ENCODE results near the gene HS2ST1. TPM values are rescaled to one million over a fixed set of nuclear protein-coding genes. Genes with fewer than 3 reads are reported as not detected.
"Not testable (repeated sequence)": the region's sequence is repeated elsewhere in the genome, so short reads cannot be mapped to it uniquely, and the experiment has no call there.

The HS2ST1 gene
- total RNA-seq, 1 donor from 2014 or later = 12.6 TPM

DNA sequence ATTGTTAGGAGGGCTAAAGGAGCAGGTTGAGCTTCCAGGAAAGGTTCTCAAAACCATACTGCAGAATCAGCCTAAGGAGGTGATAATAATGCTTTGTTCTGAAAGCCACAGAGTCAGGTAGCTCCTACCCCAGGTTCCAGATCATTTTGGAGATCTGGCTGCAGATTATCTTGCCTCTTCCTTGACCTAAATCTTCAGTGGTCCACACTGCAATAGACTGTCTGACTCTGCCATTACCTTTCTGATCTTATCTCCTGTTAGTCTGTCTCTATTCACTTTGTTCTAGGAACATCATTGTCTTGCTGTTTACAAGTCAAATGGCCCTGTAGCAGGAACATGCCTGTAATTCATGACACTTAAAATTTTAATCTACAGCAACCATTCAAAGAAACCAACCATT lies 73.0 kb downstream of the HS2ST1 start:
- intact Hi-C loops (cut with micrococcal nuclease) = no loop called here
- Histone ChIP-seq H3K27me3 (ENCODE audit: low read depth) (no peaks in the 10 kb centered on the region), H3K4me1 (no peaks in the 10 kb centered on the region), H3K9me3 (replicated peaks) (no peaks in the 10 kb centered on the region), H3K27ac (replicated peaks) (no peak overlapping the region), H3K4me3 (no peak overlapping the region), H3K36me3 (peaks cover under 1% of the 10 kb centered on the region)
- TF ChIP-seq, protein P1, sequence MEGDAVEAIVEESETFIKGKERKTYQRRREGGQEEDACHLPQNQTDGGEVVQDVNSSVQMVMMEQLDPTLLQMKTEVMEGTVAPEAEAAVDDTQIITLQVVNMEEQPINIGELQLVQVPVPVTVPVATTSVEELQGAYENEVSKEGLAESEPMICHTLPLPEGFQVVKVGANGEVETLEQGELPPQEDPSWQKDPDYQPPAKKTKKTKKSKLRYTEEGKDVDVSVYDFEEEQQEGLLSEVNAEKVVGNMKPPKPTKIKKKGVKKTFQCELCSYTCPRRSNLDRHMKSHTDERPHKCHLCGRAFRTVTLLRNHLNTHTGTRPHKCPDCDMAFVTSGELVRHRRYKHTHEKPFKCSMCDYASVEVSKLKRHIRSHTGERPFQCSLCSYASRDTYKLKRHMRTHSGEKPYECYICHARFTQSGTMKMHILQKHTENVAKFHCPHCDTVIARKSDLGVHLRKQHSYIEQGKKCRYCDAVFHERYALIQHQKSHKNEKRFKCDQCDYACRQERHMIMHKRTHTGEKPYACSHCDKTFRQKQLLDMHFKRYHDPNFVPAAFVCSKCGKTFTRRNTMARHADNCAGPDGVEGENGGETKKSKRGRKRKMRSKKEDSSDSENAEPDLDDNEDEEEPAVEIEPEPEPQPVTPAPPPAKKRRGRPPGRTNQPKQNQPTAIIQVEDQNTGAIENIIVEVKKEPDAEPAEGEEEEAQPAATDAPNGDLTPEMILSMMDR (IDR thresholded peaks at IDR 0.05; ENCODE audit: borderline replicate concordance) = no peak
- DNase-seq = no peak

DNA sequence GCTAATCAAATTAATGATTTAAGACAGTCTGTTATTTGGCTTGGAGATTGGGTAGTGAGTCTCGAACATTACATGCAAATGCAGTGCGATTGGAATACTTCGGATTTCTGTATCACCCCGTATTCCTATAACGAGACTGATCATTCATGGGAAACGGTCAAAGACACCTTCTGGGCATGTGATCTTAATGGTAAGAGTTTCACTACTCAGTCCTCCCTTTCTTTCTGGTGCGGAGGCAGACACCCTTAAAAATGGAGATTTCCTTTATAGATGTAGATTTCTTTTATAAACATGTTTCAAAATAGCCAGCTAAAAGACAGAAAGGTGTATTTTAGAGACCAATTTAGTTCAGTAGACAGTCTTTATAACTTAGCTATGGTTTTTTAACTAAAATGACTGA lies 74.4 kb downstream of the HS2ST1 start:
- Histone ChIP-seq H3K27me3 (ENCODE audit: low read depth) (no peaks in the 10 kb centered on the region), H3K4me3 (no peak overlapping the region), H3K9me3 (replicated peaks) (no peaks in the 10 kb centered on the region), H3K4me1 (no peaks in the 10 kb centered on the region), H3K27ac (replicated peaks) (no peak overlapping the region), H3K36me3 (peaks cover 5% of the 10 kb centered on the region)
- TF ChIP-seq, protein P1 (IDR thresholded peaks at IDR 0.05; ENCODE audit: borderline replicate concordance) = no peak
- intact Hi-C loops (cut with micrococcal nuclease) = no loop called here
- DNase-seq = no peak

DNA sequence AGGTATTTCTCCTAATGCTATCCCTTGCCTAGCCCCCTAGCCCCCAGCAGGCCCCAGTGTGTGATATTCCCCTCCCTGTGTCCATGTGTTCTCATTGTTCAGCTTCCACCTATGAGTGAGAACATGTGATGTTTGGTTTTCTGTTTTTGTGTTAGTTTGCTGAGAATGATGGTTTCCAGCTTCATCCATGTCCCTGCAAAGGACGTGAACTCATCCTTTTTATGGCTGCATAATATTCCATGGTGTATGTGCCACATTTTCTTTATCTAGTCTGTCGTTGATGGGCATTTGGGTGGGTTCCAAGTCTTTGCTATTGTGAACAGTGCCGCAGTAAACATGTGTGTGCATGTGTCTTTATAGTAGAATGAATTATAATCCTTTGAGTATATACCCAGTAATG lies 75.3 kb downstream of the HS2ST1 start:
- H3K9me3 ChIP-seq (replicated peaks); intact Hi-C loops (cut with micrococcal nuclease); H3K36me3 ChIP-seq; H3K4me3 ChIP-seq; H3K4me1 ChIP-seq; H3K27ac ChIP-seq (replicated peaks); DNase-seq; H3K27me3 ChIP-seq (ENCODE audit: low read depth): not testable (repeated sequence)

DNA sequence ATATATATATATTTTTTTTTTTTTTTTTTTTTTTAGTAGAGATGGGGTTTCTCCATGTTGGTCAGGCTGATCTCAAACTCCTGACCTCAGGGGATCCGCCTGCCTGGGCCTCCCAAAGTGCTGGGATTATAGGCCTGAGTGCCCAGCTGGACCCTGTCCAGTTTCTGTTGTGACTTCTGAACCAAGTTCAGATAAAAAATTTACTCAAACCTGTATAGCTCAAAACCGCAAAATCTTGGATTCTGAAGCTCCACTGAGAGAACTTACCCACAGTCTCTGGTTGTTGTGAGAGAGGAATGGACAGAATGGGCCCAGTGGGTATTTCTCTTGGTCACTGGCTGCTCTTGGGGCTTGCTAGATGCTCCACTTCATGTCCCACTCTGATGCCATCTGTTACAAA lies 76.4 kb downstream of the HS2ST1 start:
- intact Hi-C loops (cut with micrococcal nuclease) = no loop called here
- Histone ChIP-seq H3K27ac (replicated peaks) (no peak overlapping the region), H3K27me3 (ENCODE audit: low read depth) (no peaks in the 10 kb centered on the region), H3K36me3 (peaks cover 5% of the 10 kb centered on the region), H3K4me3 (no peak overlapping the region), H3K9me3 (replicated peaks) (no peaks in the 10 kb centered on the region), H3K4me1 (no peaks in the 10 kb centered on the region)
- DNase-seq = no peak
- TF ChIP-seq, protein P1 (IDR thresholded peaks at IDR 0.05; ENCODE audit: borderline replicate concordance) = no peak

DNA sequence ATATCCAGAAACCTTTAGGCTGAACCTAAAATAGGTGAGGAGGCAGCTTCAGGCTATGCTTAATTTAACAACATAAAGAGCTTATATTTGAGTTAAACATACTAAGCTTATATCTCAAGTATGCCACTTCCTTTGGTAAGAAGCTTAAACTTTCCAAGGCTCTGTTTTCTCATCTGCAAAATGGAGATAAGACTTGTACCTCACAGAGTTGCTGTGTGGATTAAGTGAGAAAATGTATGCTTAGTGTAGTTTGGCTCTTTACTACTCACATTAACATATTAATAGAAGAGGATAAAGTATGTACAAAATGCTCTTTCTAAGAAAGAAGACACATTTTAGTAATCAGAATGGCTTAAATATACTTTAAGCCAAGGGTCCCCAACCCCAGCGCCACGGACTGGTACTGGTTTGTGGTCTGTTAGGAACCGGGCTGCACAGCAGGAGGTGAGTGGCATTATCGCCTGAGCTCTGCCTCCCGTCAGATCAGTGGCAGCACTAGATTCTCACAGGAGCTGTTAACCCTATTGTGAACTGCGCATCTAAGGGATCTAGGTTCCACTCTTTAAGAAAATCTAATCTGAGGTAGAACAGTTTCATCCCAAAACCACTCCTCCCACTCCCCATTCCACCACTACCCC lies 77.2 kb downstream of the HS2ST1 start:
- no peaks in the 10 kb centered on the region for H3K27me3 ChIP-seq (ENCODE audit: low read depth)
- TF ChIP-seq, protein P1 (IDR thresholded peaks at IDR 0.05; ENCODE audit: borderline replicate concordance) = no peak

DNA sequence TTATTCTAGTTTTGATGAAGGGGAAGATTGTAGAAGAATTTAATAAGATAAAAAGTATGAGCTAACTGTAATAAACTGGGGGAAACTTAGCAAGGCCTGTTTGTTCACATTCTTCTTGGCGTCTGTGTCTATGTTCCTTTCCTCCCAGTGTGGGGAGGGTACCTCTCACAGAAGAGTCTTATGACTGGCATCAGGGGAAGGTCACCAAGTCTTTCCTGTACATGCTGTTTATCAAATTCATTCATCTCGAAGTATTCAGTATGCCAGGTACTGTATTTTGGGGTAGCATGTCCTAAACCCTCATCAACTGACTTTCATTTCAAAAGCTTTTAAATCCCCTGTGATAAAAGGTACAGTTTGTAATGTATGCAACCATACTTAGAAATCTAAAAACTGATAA lies 78.4 kb downstream of the HS2ST1 start:
- no peaks in the 10 kb centered on the region for H3K27me3 ChIP-seq (ENCODE audit: low read depth)
- H3K4me3 ChIP-seq = no peak overlapping the region
- no peak overlapping the region for H3K27ac ChIP-seq (replicated peaks)
- TF ChIP-seq, protein P1 (IDR thresholded peaks at IDR 0.05; ENCODE audit: borderline replicate concordance) = no peak
- peaks cover 5% of the 10 kb centered on the region for H3K36me3 ChIP-seq
- H3K9me3 ChIP-seq (replicated peaks) = no peaks in the 10 kb centered on the region
- no peaks in the 10 kb centered on the region for H3K4me1 ChIP-seq
- no peak for DNase-seq
- intact Hi-C loops (cut with micrococcal nuclease) = no loop called here

More for the DNA sequence above, 77.2 kb downstream of the HS2ST1 start:
- peaks cover 5% of the 10 kb centered on the region for H3K36me3 ChIP-seq
- intact Hi-C loops (cut with micrococcal nuclease) = no loop called here
- H3K27ac ChIP-seq (replicated peaks) = no peak overlapping the region
- H3K4me3 ChIP-seq = no peak overlapping the region
- no peaks in the 10 kb centered on the region for H3K4me1 ChIP-seq
- H3K9me3 ChIP-seq (replicated peaks) = no peaks in the 10 kb centered on the region
- DNase-seq = no peak
